Kidney (tissue), 14 donors: ENCODE data around the gene NRSN1. TPM values are rescaled to one million over a fixed set of nuclear protein-coding genes. Genes with fewer than 3 reads are reported as not detected.

Source experiments
- DNase-seq, 5 donors: peaks; one replicate each; pipeline ENCODE4 v3.0.0-alpha.2; 2013 to 2020
- FAIRE-seq: peaks from 2 replicates; lab custom pipeline; 2012; peaks lifted over from hg19 to GRCh38; lab: Jason Lieb, UNC
- H3K27ac ChIP-seq, 2 donors: one replicate each; pipeline ENCODE4 v1.7.0; 2013; ENCODE audit warnings: low read depth in 2 of 2, low read length in 2 of 2, inconsistent platforms in 1 of 2
- H3K27me3 ChIP-seq: one replicate; pipeline ENCODE4 v1.7.1; 2013; ENCODE audit warnings: low read length, inconsistent platforms; ENCODE audit not compliant: control insufficient read depth, insufficient read depth
- H3K36me3 ChIP-seq, 3 donors: one replicate each; pipeline versions ENCODE4 v1.7.0 to v1.7.1; 2013; ENCODE audit warnings: low read length in 3 of 3, control low read depth in 1 of 3, inconsistent platforms in 1 of 3; ENCODE audit not compliant: insufficient read depth in 3 of 3, control insufficient read depth in 2 of 3
- H3K4me1 ChIP-seq, 3 donors: one replicate each; pipeline versions ENCODE4 v1.7.0 to v1.7.1; 2013; ENCODE audit warnings: low read length in 3 of 3, inconsistent platforms in 1 of 3, low read depth in 1 of 3; ENCODE audit not compliant: control insufficient read depth in 2 of 3, insufficient read depth in 2 of 3
- H3K4me3 ChIP-seq, 3 donors: one replicate each; pipeline versions ENCODE4 v1.7.0 to v1.8.1; 2013; ENCODE audit warnings: low read length in 3 of 3, control low read depth in 1 of 3, inconsistent platforms in 1 of 3
- H3K9ac ChIP-seq, 3 donors: one replicate each; pipeline versions ENCODE4 v1.7.0 to v1.7.1; 2013; ENCODE audit warnings: low read length in 3 of 3, control low read depth in 1 of 3, inconsistent platforms in 1 of 3
- H3K9me3 ChIP-seq, 3 donors: one replicate each; pipeline versions ENCODE4 v1.7.0 to v1.7.1; 2013; ENCODE audit warnings: low read length in 3 of 3, control low read depth in 1 of 3, inconsistent platforms in 1 of 3; ENCODE audit not compliant: control insufficient read depth in 2 of 3, insufficient read depth in 1 of 3
- intact Hi-C: fragments of 100-400 bp; cut with DNase I; formaldehyde crosslinking; loops from one replicate; pipeline ENCODE4 v1.11.1; 2022
- polyA plus RNA-seq: library from polyadenylated mRNA; stranded (reverse); fragments of 350-450 nt; fragmentation: Illumina TruSeq; extraction: RNeasy Lipid Tissue Mini Kit (QIAGEN cat#74804); gene quantifications from one replicate; pipeline ENCODE4 v1.2.3, GENCODE V29; 2014; ENCODE audit warnings: low read depth, low replicate concordance; ENCODE audit not compliant: insufficient read depth
- total RNA-seq: library from RNA; stranded (reverse); fragmentation: NEBNext Ultra II Directional; extraction: Animal tissue kit (Norgen Biotek cat#: 25700); gene quantifications from one replicate; pipeline ENCODE4 v1.2.1, GENCODE V29; 2021
- TF ChIP-seq, protein P1 (sequence below): IDR thresholded peaks from 3 replicates; pipeline ENCODE4 v1.5.1; 2012; ENCODE audit warnings: mild to moderate bottlenecking, moderate library complexity, borderline replicate concordance; ENCODE audit not compliant: insufficient read depth; ENCODE audit errors: extremely low read depth
- donor health status: control.
- donor health status: control.
- donor health status: control.
- donor health status: control.
- donor health status: control.
- donor health status: DM: yes; HTN: yes; CAD: no.
- donor health status: Normal renal cell carcinoma (clear cell type).

Gene NRSN1
- total and polyA plus RNA-seq, 2 donors from 2014 or later, result not detected

DNA sequence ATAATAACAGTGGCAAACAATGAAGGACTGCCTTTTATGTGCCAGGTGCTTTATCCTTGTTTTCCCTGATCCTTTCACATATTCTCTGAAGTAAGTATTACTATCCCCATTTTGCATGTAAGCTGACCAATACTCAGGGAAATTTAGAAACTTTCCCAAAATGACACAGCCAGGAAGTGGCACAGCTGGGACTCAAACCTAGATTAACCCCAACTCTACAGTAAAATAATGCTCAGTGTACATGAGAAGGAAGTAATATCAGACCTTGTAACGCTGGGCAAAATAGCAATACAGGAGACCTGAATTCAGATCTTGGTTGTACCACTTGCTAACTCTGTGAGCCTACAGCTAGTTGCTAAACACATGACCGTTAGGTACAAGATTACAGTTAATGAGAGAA, 26.8 kb upstream of the NRSN1 start:
- no peak for FAIRE-seq
- intact Hi-C loops, result no loop called here
- DNase-seq, result no peak
- Histone ChIP-seq H3K4me1 (no peaks in the 10 kb centered on the region), H3K9me3 (no peaks in the 10 kb centered on the region), H3K27me3 (no peaks in the 10 kb centered on the region), H3K27ac (no peak overlapping the region), H3K9ac (no peak overlapping the region), H3K36me3 (no peaks in the 10 kb centered on the region), H3K4me3 (no peak overlapping the region)
- TF ChIP-seq, protein P1, sequence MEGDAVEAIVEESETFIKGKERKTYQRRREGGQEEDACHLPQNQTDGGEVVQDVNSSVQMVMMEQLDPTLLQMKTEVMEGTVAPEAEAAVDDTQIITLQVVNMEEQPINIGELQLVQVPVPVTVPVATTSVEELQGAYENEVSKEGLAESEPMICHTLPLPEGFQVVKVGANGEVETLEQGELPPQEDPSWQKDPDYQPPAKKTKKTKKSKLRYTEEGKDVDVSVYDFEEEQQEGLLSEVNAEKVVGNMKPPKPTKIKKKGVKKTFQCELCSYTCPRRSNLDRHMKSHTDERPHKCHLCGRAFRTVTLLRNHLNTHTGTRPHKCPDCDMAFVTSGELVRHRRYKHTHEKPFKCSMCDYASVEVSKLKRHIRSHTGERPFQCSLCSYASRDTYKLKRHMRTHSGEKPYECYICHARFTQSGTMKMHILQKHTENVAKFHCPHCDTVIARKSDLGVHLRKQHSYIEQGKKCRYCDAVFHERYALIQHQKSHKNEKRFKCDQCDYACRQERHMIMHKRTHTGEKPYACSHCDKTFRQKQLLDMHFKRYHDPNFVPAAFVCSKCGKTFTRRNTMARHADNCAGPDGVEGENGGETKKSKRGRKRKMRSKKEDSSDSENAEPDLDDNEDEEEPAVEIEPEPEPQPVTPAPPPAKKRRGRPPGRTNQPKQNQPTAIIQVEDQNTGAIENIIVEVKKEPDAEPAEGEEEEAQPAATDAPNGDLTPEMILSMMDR, result no peak

DNA sequence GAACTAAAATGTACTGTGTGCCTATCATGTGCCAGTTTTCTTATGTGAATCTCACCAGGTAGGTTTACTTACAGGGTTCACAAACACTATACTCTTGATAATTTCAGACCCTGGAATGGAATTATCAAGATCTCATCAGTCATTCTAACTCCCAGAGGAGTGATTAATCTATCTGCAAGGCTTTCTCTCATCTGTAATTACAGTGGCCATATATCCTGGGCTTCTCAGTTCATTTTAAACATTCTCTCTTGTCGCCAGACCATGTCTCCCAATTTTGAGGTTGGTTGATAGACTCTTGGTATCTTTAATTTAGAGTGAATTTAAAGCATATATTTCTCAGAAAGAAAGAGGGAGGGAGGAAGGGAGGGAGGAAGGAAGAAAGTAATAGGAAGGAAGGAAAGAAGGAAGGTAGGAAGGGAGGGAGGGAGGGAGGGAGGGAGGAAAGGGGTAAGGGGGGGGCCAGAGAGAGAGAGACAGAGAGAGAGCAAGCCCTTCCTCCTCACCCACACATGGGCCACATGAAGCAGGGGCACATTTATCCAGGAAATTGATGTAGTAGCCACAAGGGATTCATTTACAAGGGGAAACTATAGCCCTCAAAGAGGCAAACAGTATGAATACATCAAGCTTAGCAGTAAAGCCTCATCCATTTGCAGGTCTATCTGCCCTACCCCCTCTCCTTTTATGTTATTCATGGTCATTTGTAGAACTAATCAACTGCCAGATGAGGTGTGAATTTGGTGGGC, 25.8 kb upstream of the NRSN1 start:
- no peak for FAIRE-seq
- TF ChIP-seq, protein P1, result no peak
- Histone ChIP-seq H3K4me3 (no peak overlapping the region), H3K9me3 (no peaks in the 10 kb centered on the region), H3K27me3 (no peaks in the 10 kb centered on the region), H3K4me1 (no peaks in the 10 kb centered on the region), H3K36me3 (no peaks in the 10 kb centered on the region), H3K9ac (no peak overlapping the region), H3K27ac (no peak overlapping the region)
- intact Hi-C loops, result no loop called here
- peak in 2 of 5 donors; percentile 3 to 8 for DNase-seq

DNA sequence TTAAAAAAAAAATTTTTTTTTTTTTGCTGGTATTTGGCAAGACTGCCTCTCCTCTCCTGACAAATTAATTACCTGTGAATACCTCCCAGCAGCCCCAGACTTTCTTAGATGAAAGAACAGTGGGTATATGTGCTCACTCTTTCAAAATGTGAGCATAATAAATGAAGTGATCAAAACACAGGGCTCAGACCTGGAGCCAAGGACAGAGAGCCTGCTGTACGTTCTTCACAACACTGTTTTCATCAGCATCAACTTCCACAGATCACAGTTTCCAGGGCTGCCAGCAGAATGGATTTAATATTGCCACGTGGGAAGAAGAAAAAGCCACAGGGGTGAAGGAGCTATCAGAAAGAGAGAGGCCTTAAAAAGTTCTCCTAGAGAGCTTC, 25.3 kb upstream of the NRSN1 start:
- Histone ChIP-seq H3K9ac (no peak overlapping the region), H3K36me3 (no peaks in the 10 kb centered on the region), H3K4me3 (no peak overlapping the region), H3K27ac (no peak overlapping the region), H3K9me3 (no peaks in the 10 kb centered on the region), H3K4me1 (no peaks in the 10 kb centered on the region), H3K27me3 (no peaks in the 10 kb centered on the region)
- peak in 1 of 5 donors; percentile 3 for DNase-seq
- TF ChIP-seq, protein P1, result no peak
- FAIRE-seq, result no peak
- intact Hi-C loops, result no loop called here
